HG03139 (cell line): ENCODE data around the gene PI4KA.
"Not testable (repeated sequence)": the region's sequence is repeated elsewhere in the genome, so short reads cannot be mapped to it uniquely, and the experiment has no call there.

Experiments used
- ATAC-seq: cut with Tn5 transposase; IDR thresholded peaks from one replicate; pipeline ENCODE4 v1.9.1; 2021; ENCODE audit not compliant: unreplicated experiment

Gene PI4KA

DNA sequence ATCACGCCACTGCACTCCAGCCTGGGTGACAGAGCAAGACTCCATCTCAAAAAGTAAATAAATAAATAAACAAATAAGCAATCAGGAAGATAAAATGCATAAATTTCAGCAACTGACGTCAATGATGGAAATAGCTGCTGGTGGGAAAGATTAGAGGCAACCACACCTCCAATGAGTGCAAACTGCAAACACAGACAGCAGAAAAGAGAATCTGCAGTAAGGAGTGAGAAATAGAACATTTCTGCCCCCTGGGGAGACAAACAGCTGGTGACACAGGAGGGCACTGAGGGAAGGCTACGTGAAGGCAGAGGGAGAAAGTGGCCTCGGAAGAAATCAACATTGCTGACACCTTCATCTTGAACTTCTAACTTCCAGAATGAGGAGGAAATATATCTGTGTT is 6.5 kb downstream of the PI4KA start:
- ATAC-seq: no peak

DNA sequence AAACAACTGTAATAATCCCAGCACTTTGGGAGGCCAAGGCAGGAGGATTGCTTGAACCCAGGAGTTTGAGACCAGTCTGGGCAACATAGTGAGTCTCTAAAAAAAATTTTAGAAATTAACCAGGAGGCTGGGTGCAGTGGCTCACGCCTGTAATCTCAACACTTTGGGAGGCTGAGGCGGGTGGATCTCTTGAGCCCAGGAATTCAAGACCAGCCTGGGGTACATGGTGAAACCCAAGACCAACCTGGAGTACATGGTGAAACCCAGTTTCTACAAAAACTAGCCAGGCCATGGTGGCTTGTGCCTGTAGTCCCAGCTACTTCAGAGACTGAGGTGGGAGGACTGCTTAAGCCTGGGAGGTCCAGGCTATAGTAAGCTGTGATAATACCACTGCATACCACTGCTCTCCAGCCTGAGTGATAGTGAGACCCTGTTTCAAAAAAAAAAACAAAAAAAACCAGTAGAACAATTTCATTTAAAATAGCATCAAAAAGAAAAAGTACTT is 11.2 kb downstream of the PI4KA start:
- ATAC-seq: no peak

DNA sequence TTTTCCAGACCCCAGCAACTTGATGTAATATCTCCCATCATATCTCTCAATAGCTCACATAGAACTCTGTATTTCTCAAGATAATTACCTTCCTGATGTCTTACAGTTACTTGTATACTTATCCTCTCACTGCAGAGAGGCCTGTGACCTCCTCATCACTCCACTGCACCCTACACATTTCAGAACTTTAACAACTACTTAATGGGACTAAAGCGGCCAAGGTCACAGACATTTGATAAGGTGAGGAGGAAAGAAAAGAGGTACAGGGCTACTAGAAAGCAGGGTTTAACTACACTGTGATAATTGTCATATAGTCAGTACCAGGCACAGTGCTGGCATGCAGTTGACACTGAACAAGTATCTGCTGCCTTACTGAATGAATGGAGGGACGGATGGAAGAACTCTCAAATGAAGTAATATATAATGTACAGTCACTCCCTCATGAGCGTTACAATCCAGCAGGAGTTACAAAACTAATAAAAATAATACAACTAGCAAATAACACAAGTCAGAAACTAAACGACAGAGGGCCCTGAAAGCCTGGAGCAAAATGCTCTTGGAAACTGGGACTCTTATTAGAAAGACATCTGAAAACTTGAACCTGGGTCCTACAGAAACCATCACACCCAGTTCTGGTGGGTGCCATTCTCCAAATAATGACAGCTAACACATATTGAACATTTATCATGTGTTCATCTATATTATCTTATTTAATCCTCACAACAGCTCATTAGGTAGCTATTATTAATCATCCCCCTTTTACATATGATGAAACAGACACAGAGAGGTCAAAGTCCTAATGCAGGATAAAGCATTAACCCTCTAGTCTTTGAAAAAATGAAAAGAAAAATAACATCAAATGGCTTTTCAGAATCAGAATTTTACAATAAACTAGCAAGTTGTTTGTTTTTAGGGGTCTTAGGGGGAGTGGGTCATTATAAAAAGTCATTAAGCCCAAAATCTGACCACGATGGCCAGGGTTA is 14.3 kb downstream of the PI4KA start:
- no peak for ATAC-seq

DNA sequence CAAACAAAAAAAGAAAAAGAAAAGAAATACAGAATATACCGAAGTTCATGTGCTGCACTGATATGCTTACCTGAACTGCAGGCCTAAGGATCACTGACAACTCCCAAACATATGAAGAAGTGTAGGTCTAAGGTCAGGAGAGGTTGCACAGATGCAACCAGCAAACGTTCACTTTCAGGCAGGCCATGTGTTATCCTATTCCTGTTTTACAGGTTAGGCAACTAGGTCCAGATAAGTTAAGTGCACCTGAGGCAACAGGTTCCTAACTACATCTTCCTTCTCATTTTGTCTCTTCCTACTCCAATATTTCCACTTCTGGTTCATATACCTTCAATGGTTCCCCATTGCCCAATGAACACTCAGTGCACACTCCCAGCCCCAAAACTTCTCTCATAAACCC is 15.1 kb downstream of the PI4KA start:
- ATAC-seq: no peak

DNA sequence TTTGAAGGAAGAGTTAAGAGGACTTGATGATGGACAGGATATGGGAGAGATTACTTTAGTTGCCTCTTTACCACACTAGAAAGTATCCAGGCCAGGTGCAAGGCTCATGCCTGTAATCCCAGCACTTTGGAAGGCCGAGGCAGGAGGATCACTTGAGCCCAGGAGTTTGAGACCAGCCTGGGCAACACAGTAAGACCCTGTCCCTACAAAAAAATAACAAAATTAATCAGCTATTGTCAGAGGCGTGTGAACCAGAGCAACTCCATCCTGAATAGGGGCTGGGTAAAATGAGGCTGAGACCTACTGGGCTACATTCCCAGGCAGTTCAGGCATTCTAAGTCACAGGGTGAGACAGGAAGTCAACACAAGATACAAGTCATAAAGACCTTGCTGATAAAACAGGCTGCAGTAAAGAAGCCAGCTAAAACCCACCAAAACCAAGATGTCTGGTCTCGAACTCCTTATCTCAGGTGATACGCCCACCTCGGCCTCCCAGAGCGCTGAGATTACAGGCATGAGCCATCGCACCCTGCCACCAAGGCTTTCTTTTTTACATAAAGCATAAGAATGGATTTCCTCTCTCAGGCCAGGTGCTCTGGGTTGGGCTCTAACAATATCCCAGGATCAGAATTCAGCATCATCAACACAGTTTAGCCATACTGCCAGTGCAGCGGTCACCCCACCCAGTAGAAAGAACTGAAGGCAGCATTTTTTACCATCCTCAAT is 17.8 kb downstream of the PI4KA start:
- ATAC-seq: no peak

DNA sequence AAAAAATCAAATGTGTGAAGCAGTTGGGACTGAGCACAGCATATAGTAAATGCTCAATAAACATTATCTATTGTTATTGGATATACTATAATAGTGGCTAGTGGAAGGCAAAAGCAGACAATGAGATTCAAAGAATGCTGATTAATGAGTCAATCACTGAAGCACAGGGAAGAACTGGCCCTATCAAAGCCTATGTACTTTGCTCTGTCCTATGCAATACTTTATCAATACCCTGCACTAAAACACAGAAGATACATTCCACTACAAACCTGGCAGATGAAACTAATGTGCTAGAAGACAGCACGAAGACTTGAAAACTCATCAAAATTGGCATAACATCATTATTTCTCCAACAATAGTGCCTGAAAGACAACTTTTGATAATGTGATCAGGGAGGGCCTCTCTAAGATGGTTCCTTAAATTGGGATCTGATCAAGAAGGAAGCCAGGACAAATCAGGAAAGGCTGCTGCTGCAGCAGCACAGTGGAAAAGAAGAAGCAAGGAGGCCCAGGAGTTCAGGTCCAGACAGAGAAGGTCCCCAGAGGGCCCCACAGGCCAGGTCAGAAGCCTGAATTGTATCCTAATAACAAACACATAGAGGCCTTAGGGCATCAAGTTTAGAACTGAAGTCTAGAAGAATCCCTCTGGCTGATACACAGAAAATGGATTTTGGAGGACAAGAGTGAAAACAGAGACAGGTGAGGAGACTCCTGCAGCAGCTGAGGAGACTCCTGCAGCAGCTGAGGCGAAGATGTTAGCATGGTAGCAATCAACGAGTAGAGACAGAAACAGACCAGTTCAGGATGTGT is 18.6 kb downstream of the PI4KA start:
- ATAC-seq: no peak

DNA sequence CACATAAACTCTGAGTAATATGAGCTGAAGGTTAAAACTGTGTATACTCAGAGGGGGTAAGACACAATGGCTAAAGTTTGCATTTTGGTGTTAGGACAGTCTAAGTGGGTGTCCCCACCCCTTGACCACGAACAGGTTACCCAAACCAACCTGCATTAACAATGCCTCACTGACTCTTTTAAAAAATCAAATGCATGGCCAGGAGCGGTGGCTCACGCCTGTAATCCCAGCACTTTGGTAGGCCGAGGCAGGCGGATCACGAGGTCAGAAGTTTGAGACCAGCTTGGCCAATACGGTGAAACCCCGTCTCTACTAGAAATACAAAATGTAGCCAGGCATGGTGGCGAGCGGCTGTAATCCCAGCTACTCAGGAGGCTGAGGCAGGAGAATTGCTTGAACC is 19.3 kb downstream of the PI4KA start:
- ATAC-seq: not testable (repeated sequence)

DNA sequence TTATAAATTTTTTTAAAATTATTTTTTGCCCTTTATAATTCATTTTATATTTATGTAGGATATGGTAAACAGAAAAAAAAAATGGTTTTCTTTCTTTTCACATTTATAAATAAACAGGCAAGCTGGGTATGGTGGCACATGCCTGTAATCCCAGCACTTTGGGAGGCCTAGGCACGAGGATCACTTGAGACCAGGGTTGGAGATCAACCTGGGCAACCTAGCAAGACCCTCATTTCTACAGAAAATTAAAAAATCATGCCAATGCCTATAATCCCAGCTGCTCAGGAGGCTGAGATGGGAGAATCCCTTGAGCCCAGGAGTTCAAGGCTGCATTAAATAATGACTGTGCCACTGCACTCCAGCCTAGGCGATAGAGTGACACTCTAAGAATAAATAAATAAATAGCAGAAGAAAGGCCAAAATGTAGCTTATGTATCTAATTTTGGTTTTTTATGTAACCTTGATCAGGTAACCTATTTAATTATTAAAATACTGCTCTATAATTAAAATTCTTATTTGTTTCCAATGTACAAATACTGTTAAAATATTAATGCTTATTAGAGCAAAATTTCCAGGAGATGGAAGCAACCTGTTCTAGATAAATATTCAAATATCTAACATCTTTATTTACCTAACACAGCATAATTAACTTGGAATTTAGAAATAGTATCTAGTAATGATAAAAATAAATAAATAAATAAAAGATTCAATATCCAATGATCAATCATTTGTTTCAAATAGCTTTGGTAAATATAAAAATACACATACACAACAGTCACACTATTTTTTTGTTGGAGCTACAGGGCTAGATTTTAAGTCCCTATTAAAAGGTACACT is 21.4 kb downstream of the PI4KA start:
- ATAC-seq: no peak

DNA sequence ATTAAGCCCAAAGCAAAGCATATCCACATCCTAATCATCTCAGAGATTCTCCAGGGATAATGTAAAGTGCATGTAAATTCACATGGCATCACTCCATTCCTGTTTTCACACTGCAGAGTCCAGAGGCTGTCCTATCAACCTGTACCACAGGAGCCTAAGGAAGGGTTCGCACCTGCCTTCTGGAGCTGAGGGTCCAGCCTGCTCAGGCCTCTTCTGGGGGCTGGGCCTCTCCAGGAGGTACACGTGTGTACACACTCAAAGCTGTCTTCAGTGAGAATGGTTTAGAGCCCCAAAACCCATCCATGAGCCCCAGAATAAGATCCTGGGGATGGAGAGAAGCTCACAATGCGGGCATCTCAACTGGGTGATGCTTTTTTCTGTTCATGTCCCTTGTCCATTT is 23.9 kb downstream of the PI4KA start:
- ATAC-seq: no peak

DNA sequence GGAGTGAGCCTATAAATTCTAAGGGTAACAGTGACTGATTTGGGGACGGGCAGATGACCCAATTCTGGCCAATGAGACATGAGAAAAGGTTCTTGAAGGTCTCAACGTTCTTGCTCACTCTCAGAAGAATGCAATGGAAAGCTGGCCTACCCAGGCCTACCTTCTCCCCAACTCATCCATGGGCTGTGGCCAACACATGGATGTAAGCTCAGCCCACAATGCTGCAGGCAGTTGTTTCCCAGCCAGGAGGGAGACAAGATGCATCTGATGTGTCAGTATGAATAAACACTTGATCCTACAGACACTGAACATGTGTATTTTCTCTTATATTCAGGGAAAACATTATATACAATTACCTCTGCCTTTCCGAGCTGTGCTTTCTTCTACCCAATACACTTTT is 24.4 kb downstream of the PI4KA start:
- ATAC-seq: no peak

DNA sequence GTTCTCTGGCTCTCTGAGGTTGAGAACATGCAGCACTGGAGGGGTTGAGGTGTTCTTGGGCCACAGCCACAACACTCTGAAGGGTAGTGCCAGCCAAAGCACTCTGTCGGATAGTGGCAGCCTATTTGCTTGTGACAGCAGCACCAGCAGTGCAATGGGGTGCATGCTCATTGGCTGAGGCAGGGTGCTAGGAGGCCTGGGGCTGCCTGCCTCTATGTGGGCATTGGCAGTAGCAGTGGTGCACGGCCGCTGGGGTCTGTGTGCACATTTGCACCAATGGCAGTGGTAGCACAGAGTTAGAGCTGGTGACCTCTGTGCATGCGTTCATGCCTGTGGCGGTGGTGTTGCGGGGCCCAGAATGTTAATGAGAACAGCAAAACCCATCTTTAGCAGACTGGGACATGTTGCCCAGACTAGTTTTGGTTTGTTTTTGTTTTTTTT is 25.4 kb downstream of the PI4KA start:
- ATAC-seq: no peak

DNA sequence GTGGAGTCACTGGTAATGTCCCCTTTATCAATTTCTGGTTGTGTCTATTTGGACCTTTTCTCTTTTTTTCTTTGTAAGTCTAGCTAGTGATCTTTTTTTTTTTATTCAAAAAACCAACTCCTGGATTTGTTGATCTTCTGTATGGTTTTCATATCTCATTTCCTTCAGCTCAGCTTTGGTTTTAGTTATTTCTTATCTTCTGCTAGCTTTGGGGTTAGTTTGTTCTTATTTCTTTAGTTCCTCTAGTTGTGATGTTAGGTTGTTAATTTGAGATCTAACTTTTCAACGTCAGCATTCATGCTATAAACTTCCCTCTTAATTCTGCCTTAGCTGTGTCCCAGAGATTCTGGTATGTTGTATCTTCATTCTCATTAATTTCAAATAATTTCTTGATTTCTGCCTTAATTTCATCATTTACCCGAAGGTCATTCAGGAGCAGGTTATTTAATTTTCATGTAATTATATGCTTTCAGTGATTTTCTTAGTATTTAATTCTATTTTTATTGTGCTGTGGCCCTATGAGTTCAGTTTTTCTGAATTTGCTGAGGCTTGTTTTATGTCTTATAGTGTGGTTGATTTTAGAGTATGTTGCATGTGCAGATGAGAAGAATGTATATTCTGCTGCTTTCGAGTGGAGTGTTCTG is 29.0 kb downstream of the PI4KA start:
- ATAC-seq: no peak

DNA sequence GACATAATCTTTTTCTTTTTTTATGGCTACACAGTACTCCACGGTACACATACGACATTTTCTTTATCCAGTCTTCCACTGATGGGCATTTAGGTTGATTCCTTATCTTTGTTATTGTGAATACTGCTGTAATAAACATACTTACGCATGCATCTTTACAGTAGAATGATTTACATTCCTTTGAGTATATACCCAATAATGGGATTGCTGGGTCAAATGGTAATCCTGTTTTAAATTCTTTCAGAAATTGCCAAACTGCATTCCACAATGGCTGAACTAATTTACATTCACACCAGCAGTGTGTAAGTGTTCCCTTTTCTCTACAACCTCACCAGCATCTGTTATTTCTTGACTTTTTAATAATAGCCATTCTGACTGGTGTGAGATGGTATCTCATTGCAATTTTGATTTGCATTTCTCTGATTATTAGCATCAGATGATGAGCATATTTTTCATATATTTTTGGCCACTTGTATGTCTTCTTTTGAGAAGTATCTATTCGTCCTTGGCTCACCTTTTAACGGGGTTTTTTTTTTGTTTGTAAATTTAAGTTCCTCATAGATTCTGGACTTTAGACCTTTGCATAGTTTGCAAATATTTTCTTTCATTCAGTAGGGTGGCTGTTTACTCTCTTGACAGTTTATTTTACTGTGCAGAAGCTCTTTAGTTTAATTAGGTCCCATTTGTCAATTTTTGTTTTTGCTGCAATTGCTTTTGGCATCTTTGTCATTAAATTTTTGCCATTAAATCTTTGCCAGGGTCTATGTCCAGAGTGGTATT is 32.0 kb downstream of the PI4KA start:
- ATAC-seq: not testable (repeated sequence)

DNA sequence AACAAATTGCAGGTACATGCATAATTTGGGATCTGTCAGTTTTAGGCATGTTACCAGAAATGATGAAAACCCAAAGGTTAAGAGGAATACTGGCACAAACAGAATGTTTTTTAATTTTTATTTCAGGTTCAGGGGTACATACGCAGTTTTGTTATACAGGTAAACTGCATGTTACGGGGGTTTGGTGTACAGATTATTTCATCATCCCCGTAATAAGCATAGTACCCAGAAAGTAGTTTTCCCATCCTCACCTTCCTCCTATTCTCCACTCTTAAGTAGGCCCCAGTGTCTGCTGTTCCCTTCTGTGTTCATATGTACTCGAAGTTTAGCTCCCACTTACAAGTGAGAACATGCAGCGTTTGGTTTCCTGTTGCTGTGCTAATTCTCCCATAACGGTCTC is 33.0 kb downstream of the PI4KA start:
- ATAC-seq: no peak

DNA sequence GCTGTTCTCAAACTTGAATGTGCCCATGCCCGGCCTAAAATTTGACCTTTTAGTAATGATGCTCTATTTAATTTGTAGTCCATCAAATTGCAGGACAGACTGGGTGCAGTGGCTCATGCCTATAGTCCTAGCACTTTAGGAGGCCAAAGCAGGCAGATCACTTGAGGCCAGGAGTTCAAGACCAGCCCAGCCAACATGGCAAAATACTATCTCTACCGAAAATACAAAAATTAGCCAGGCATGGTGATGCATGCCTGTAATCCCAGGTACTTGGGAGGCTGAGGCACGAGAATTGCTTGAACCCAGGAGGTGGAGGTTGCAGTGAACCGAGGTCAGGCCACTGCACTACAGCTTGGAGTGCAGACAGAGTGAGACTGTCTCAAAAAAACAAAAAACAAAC is 33.4 kb downstream of the PI4KA start:
- ATAC-seq: not testable (repeated sequence)

DNA sequence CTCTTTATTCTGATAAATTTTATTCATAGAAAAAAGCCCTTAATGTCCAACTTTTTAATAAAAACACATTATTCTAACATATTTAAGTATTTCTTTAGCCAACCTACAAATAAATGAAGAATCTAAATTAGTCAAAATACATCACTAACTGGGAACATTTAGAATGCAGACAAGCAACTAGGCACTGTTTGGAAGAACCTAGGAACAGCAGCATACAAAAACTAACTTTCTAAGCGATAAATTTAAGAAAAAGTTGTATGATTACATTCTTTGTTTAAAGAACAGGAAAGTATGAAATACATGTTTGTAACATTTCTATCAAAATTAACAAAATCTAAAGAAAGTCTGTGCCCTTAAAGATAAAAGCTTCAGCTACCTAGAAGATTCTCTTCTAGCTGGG is 35.3 kb downstream of the PI4KA start:
- no peak for ATAC-seq

DNA sequence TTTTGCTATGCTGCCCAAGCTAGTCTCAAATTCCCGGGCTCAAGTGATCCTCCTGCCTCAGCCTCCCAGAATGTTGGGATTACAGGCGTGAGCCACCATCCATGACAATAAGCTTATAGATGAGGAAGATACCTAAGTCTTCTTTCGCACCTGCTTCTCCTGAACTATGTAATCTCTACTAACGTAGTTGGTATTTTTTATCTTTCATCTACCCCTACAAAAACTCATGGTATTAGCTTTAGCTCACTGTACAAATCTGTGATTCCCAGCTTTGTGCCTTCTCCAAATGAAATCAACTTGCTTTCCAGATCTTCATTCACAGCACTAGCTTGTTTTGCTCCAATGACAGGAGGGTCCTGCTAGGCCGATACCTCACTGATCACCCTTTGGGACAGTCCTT is 36.4 kb downstream of the PI4KA start:
- no peak for ATAC-seq

DNA sequence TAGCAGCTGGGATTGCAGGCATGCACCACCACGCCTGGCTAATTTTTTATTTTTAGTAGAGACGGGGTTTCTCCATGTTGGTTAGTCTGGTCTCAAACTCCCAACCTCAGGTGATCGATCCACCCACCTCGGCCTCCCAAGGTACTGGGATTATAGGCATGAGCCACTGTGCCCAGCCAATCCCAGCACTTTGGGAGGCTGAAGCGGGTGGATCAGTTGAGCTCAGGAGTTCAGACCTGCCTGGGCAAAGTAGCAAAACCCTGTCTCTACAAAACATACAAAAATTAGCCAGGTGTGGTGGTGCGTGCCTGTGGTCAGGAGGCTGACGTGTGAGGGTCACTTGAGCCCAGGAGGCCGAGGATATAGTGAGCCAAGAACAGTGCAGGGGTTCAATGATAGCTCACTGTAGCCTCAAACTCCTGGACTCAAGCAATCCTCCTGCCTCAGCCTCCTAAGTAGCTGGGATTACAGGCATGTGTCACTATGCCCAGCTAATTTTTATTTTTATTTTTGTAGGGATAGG is 36.8 kb downstream of the PI4KA start:
- not testable (repeated sequence) for ATAC-seq

DNA sequence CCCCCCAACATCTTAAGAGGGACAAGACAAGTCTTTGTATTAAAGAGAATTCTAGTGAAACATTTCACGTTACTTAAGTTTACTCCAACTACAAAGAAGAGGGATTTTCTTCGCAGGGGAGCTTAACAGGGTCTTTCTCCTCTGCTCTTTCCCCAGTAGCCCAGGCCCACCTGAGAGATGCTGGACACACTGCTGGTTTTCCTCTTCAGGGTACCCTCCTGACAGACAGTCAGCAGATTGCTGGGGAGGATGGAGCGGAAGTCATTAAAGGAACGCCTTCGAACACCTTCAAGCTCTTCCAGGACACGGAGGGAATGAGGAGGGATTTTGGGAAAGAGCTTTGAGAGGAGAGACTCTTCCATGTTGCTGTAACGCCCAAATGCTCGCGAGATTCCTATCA is 39.1 kb downstream of the PI4KA start:
- no peak for ATAC-seq
